Thymus (tissue), 2 donors: ENCODE results near the gene ZNF681. TPM values are rescaled to one million over a fixed set of nuclear protein-coding genes. Genes with fewer than 3 reads are reported as not detected.

ENCODE experiments used
- polyA plus RNA-seq: library from polyadenylated mRNA; stranded (reverse); fragments of 200-250 nt; gene quantifications from one replicate; pipeline ENCODE4 v1.2.3, GENCODE V29; 2013
- total RNA-seq: library from RNA; stranded (reverse); fragments of 120-200 nt; gene quantifications from one replicate; pipeline ENCODE4 v1.2.4, GENCODE V29; 2013
- donor health status: healthy.

The ZNF681 gene
- total and polyA plus RNA-seq, 2 donors: 2.8 to 3.9 TPM

Other genes with a start within 250 kb of the ZNF681 start
- gene ZNF675, start 71.7 kb downstream of the ZNF681 start, total RNA-seq: 17.3 TPM
- 11.6 TPM for gene ZNF675, start 71.7 kb downstream of the ZNF681 start, polyA plus RNA-seq
- 10.5 TPM for gene ZNF726, start 156.0 kb upstream of the ZNF681 start, total RNA-seq
- 4.7 TPM for gene ZNF726, start 156.0 kb upstream of the ZNF681 start, polyA plus RNA-seq